Measurements from ENCODE around the gene DRC3.
"Not testable (repeated sequence)": the region's sequence is repeated elsewhere in the genome, so short reads cannot be mapped to it uniquely, and the experiment has no call there.

DRC3 gene

DNA sequence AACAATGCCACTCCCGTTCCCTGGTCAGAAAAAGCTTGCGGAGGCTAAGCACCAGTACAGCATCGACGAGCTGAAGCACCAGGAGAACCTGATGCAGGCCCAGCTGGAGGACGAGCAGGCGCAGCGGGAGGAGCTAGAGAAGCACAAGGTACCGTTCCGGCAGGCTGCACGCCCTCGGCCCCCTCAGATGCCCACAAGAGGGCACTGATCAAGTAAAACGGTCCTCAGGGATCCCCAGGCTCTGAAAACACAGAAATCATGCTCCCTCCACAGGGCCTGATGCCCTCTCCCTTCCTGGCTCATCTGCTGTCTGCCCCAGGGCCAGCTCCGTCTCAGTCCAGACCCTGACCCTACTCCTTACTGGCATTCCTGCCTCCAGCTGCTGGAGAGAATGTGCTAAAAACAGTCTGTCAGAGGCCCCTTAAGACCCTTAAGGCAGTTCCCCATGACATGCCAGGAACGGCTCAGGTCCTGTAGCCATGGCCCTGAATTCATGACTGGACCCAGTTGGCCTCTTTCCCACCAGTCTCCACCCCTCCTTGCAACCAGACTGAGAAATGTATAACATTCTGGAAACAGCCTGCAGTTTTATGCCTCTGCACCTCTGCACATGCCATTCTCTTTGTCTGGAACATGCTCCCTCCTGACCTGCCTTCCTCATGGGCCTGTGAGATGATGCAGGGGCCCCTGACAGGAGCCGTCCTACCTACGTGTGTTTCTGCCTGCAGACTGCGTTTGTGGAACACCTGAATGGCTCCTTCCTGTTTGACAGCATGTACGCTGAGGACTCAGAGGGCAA is 21.8 kb downstream of the DRC3 start:
- DNase-seq (ENCODE audit: low read depth), result no peak

DNA sequence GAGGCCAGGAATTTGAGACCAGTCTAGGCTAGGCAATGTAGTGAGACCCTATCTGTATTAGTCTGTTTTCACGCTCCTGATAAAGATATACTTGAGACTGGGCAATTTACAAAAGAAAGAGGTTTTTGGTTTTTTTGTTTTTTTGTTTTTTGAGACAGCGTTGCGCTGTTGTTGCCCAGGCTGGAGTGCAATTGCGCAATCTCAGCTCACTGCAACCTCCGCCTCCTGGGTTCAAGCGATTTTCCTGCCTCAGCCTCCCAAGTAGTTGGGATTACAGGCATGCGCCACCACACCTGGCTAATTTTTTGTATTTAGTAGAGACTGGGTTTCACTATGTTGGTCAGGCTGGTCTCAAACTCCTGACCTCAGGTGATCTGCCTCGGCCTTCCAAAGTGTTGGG is 23.2 kb downstream of the DRC3 start:
- not testable (repeated sequence) for DNase-seq (ENCODE audit: low read depth)

DNA sequence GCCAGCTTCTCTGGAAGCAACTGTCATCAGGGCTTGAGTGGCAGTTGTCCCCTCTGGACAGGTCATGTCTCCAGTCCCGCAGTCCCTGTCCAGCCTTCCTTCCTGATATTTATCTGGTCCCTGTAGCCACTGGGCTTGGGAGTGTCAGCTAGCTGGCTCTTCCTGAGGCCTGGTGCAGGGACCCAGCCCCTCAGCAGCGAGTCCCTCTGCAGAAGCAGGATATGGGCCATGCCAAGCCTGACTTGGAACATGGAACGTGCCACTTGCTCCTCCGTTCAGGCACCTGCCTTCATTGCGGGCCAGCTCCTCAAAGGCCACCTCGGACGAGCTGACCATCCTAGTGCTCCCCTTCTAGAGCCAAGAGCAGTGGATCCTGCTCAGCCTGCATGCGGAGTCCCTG is 26.3 kb downstream of the DRC3 start:
- DNase-seq (ENCODE audit: low read depth), result no peak

DNA sequence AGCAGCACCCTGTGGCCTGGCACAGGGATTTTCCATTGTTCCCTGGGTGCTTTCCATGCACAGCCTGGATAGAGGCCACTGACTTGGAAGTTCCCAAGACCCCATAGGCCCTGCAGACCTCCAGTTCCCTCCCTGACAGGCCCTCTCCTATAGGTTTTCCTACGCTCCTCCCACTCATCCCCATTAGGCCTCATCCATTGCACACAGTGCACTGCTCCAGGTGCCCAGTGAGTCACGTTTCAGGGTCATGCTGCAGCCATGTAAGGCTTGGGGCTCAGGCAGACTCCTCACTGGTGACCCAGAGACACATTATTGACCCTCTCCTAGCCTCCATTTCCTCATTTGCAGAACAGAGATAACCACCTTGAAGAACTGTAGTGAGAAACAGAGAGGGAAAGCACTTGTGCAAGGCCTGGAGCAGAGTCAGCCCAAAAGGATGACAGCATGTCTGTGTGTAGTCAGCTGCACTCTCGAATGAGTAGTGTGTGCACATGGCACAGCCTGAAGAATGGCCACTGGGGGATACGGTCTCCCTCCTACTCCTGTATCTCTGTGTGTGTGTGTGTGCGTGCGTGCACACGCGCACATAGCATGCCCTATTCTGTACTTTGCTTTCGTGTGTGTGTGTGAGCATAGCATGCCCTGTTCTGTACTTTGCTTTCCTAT is 26.8 kb downstream of the DRC3 start:
- DNase-seq (ENCODE audit: low read depth), result no peak

GRCh38 chr17:18000030-18000408 is 27.4 kb downstream of the DRC3 start:
- DNase-seq (ENCODE audit: low read depth), result no peak

GRCh38 chr17:18002171-18002570 is 29.5 kb downstream of the DRC3 start:
- no peak for DNase-seq (ENCODE audit: low read depth)

GRCh38 chr17:18004345-18004744 is 31.7 kb downstream of the DRC3 start:
- no peak for DNase-seq (ENCODE audit: low read depth)

GRCh38 chr17:18004884-18005305 is 32.2 kb downstream of the DRC3 start:
- no peak for DNase-seq (ENCODE audit: low read depth)

- DNase-seq (ENCODE audit: low read depth), result no peak
Measured at GRCh38 chr17:18005496-18005895, 32.8 kb downstream of the DRC3 start.

GRCh38 chr17:18006495-18007239 is 34.0 kb downstream of the DRC3 start:
- DNase-seq (ENCODE audit: low read depth), result no peak

- DNase-seq (ENCODE audit: low read depth), result peak; percentile 85
Measured at GRCh38 chr17:18008496-18009268, 36.0 kb downstream of the DRC3 start.

GRCh38 chr17:18009609-18010420 is 37.2 kb downstream of the DRC3 start:
- DNase-seq (ENCODE audit: low read depth), result no peak

DNA sequence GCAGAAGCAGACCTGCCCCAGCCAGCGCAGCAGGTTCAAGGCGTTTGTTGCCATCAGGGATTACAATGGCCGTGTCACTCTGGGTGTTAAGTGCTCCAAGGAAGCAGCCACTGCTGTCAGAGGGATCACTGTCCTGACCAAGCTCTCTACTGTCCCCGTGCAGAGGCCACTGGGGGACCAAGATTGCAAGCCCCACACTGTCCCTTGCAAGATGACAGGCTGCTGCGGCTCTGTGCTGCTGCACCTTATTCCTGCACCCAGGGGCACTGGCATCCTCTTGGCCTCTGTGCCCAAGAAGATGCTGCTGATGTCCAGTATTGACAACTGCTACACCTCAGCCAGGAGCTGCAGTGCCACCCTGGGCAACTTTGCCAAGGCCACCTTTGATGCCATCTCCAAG is 38.6 kb downstream of the DRC3 start:
- DNase-seq (ENCODE audit: low read depth), result no peak

- DNase-seq (ENCODE audit: low read depth), result no peak
Measured at GRCh38 chr17:18014006-18014405, 41.3 kb downstream of the DRC3 start.

GRCh38 chr17:18015593-18015992 is 42.9 kb downstream of the DRC3 start:
- DNase-seq (ENCODE audit: low read depth), result no peak

DNA sequence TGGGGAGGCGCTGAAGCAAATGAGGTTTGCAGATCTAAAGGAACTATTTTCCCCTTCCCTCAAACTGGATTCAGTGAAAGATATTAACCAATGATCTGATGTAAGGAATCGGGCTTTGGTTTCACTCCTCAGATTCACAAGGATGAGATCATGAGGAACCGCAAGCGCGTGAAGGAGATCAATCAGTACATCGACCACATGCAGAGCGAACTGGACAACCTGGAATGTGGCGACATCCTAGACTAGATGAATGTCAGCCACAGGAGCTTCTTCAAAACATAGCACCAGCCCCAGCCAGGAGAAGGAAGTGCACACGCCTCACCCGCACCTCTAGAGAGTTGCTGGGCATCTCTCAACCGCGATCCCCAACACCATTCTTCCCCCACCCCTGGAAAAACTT is 43.8 kb downstream of the DRC3 start:
- DNase-seq (ENCODE audit: low read depth), result no peak

- DNase-seq (ENCODE audit: low read depth), result no peak
Measured at GRCh38 chr17:18017958-18018357, 45.3 kb downstream of the DRC3 start.

GRCh38 chr17:18018411-18018921 is 45.8 kb downstream of the DRC3 start:
- no peak for DNase-seq (ENCODE audit: low read depth)

DNA sequence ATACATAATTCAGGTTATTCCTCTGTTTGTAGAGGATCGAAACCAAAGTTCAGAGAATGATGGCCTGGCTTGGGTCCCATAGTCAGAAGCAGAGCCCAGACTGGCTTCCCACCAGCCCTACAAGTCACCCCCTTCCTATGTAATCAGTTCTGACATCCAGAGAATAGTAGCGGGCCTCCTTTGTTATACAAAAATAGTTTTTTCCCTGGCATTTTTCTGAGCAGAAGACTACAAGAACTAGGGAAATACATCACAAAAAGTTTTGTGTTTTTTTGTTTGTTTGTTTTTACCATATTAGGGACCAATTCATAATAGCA is 47.1 kb downstream of the DRC3 start:
- DNase-seq (ENCODE audit: low read depth), result no peak

DNA sequence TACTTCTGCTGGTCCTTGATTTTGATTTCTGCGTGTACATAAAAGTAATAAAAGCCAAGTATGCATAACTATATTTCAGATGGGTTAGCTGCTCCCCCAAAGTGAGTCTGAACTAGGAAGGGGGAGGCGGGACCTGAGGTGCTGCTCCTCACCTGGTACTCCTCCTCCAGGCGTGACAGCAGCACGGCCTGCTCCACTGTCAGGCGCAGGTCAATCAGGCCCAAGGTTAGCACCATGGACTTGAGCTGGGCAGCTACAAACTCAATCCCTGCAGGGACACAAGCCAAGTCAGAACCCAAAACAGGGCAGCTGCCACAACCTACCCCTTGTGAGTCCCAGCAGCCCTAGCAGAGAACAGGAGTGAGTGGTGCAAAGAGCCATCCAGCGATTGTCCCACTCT is 48.3 kb downstream of the DRC3 start:
- no peak for DNase-seq (ENCODE audit: low read depth)

GRCh38 chr17:18021372-18021771 is 48.7 kb downstream of the DRC3 start:
- DNase-seq (ENCODE audit: low read depth), result no peak
